CD4-positive, alpha-beta T cell treated with Interferon alpha-2 for 1 hour (primary cell): ENCODE measurements around the gene ZMYND11.
"Not testable (repeated sequence)": the region's sequence is repeated elsewhere in the genome, so short reads cannot be mapped to it uniquely, and the experiment has no call there.

Experiments used
- DNase-seq, 2 donors: peaks; one replicate each; pipeline ENCODE4 v3.0.0-alpha.2; 2020 to 2022

Gene ZMYND11

DNA sequence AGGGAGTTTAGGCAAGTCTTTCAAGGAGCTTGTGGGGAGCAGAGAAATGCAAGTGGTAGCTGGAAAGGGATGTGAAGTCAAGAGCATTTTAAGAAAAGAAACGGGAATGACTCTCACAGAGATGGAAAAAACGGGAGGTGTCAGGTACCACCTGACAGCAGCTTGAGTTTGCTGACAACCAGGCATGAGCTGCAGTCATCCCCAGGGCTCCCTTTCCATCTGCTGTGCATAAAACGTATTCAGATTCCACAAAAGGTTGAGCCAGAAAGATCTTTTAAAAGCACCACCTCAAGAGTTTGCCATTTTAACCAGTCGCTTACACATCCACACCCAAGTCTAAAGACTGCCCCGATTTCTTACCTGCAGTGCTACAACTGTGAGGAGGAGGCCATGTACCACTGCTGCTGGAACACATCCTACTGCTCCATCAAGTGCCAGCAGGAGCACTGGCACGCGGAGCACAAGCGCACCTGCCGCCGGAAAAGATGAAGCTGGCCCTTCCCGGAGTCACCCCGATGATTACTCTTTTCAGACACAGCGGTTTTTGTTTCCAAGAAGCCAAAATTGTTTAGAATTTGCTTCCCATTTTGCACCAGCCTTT is 116.8 kb downstream of the ZMYND11 start:
- no peak for DNase-seq

DNA sequence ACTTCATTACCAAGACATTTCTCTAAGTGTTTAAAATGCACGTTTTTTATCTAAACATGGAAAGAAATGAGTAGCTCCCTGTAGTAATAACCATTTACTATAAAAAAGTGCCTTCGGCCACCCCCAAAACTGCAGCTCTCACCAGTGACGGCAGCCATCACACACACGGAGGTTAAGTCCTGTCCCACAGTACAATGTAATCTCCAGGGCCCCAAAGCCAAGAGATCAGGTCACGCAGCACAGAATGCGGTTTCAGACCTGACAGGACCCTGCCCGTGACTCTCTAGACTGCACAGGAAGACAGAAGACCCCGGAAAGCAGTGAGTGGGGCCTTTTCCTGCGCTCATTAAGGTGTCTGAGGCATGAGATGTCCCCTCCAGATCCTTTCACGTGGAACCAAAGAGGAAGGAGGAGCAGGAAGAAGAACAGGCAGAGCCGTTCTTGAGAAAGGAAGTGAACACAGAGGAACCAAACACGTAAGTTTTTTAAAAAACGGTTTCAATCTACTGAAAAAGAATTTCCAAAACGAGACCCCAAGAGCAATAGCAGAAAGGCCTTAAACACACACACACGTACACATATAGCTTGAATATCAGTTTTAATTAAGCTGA is 125.7 kb downstream of the ZMYND11 start:
- no peak for DNase-seq

DNA sequence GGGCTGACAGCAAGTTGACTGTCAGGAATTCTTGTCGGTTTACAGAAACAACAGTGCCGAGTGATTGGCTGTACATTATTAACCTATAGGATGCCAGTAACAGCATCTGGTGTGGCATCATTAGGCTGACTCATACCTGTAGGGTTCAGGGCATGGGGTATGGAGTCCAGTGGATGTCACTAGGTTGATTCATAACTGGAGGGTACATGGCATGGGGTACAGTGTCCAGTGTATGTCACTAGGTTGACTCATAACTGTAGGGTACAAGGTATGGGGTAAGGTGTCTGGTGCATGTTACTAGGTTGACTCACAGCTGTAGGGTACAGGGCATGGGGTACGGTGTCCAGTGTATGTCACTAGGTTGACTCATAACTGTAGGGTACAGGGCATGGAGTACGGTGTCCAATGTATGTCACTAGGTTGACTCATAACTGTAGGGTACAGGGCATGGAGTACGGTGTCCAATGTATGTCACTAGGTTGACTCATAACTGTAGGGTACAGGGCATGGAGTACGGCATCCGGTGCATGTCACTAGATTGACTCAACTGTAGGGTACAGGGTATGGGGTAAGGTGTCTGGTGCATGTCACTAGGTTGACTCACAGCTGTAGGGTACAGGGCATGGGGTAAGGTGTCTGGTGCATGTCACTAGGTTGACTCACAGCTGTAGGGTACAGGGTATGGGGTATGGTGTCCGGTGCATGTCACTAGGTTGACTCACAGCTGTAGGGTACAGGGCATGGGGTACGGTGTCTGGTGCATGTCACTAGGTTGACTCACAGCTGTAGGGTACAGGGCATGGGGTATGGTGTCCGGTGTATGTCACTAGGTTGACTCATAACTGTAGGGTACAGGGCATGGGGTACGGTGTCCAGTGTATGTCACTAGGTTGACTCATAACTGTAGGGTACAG is 129.2 kb downstream of the ZMYND11 start:
- not testable (repeated sequence) for DNase-seq

DNA sequence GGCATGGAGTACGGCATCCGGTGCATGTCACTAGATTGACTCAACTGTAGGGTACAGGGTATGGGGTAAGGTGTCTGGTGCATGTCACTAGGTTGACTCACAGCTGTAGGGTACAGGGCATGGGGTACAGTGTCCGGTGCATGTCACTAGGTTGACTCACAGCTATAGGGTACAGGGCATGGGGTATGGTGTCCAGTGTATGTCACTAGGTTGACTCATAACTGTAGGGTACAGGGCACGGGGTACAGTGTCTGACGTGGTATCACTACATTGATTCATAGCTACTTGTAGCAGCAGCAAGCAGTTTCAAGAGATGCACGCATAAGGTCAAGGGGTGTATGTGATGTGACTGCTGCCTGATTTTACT is 129.8 kb downstream of the ZMYND11 start:
- DNase-seq = not testable (repeated sequence)

DNA sequence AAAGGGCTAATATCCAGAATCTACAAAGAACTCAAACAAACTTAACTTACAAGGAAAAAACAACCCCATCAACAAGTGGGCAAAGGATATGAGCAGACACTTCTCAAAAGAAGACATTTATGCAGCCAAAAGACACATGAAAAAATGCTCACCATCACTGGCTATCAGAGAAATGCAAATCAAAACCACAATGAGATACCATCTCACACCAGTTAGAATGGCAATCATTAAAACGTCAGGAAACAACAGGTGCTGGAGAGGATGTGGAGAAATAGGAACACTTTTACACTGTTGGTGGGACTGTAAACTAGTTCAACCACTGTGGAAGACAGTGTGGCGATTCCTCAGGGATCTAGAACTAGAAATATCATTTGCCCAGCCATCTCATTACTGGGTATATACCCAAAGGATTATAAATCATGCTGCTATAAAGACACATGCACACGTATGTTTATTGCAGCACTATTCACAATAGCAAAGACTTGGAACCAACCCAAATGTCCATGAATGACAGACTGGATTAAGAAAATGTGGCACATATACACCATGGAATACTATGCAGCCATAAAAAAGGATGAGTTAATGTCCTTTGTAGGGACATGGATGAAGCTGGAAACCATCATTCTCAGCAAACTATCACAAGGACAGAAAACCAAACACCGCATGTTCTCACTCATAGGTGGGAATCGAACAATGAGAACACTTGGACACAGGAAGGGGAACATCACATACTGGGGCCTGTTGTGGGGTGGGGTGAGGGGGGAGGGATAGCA is 130.7 kb downstream of the ZMYND11 start:
- not testable (repeated sequence) for DNase-seq

DNA sequence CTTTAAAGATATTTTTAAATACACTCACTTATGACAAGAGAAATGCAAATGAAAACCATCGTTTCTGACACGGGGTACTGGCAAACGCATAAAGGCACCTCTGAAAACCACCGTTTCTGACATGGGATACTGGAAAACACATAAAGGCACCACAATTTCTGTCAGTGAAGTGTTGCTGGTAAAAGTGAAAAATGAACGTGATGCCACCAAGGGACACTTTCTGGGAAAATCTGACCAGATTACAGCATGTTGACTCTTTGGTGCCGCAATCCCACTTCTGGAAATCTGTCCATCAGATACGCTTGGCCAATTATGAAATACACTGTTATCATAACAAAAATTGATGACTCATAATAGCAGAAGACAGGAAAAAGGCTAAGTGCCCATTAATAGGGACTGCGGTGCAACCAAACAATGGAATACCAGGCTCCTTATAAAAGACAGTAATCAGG is 131.7 kb downstream of the ZMYND11 start:
- DNase-seq = no peak

DNA sequence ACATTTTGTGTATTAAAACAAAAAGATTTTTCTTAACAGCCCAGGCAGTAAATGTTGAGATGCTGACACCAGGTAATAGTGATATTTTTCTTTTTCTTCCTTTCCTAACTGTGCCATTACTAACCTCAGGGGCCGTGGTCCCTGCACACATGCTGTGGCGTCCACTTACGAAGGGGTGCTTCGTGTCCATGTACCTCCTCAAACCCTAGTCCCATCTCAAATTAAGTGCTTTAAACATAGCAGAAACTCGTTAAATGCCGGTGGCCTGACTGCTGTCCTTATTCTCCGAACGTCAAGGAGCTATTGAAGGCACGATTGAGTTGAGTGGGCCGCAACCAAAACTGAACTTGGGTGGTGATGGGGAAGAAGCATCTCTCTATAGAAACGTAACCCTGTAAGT is 132.4 kb downstream of the ZMYND11 start:
- no peak for DNase-seq

DNA sequence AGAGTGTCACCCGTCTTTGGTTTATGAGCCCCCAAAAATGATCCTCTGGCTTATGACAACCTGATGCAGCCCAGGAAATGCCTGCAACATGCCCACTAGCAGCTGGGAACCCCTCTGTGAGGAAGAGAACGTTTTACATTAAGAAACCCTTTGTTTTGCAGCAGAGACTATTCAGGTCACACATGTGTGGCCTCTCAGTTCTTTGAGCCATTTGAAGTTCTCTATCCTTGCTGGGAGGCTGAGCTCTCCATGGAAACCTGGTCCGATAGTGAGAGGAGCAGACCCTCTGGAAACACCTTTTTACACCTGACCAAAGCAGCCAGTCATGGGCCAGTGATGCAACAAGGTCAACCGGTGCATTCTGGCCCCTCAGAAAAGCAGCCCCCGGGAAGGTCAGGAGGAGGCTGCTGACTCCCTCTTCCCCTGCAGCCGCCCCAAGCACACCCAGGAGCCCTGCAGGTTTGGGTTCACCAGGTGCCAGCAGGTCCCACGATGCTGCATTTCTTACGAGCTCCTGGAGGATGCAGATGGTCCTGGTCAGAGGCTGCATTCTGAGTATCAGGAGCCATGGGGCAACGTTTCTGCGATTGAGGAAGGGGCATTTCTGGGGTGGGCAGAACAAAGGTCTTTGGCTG is 134.3 kb downstream of the ZMYND11 start:
- no peak for DNase-seq

DNA sequence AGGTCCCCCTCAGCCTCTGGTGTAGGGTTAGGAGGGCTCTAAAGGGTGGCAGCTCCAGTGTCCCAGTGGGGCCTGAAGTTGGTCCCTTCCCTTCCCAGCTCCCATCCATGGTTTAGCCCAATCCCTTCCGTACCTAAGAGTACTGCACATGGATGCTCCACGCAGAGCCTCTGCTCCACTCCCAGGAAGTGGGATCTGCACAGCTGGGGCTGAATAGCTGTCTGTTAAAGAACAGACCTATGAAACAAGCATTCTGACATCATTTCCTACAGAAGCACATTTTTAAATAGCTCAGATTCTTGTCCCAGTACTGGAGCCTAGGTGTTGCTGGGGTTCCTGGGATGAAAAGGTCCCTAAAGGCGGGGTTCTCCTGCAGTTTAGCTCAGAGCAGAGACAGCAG is 135.9 kb downstream of the ZMYND11 start:
- DNase-seq = no peak

DNA sequence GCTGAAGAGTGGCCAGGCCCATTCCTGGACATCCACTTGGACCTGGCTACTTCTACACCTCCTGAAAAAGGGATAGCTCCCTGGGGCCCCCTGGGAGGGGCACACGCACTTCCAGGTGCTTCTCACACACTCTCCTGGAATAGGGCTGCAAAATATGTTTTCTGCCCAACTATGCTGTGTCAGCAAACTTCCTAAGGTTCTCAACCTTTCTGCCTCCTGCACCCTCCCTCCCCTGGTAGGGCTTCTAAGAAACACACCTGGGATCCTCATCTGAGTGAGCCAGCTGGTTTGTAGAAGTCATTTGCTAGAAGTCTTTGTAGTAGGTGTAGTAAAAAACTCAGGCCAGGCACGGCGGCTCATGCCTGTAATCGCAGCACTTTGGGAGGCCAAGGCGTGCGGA is 136.5 kb downstream of the ZMYND11 start:
- no peak for DNase-seq

DNA sequence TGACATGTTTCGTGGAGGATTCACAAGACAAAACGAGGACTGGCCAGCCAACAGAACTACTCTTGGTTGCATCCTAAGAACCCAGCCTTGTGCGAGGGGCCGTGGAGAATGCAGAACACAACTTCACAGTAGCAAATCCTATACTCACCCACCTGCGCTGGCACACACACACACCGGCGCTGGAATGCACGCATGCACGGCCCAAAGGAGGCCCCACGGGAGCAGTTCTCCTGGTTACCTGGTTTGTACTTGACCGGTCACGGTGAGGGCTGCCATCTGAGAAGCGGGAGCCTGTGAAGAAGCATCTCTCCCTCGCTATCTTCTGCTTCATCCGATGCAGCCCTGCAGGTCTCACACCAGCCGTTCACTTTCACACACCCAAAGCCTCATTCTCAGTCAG is 137.8 kb downstream of the ZMYND11 start:
- no peak for DNase-seq

DNA sequence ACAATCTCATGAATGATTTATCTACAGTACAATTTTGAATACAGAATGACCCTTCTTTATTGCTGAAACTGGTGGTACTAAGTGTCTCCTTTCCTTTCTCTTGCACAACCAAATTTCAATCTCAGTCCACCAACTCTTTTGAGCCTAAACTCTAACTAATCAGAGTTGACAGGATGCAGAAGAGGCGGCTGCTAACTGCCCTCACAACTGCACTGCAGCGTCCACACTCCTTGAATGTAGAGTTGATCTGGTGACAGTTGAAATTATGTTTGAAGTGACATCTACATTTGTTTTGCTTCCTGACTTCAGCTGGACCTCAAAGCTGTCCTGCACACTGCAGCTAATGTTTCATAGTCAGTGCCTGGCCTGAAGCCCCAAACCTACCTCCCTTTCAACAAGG is 139.6 kb downstream of the ZMYND11 start:
- no peak for DNase-seq

DNA sequence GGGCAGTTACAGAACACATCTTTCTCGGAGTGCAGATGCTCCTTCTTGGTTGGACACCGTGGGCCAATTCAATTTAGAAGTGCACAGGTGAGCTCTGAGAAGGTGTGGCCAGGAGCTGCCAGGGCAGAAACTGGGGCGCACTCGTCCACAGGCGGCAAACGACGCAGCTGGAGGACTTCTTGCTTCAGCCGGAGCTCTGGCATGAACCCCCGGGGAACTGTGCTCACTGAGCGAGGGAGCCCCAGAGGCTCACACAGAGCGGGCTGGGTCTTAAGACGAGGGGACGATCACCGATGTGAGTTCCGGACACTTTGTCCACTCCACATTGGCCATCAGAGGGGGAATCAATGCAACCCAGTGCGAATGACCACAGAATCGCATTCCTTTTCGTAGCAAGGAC is 140.4 kb downstream of the ZMYND11 start:
- no peak for DNase-seq

DNA sequence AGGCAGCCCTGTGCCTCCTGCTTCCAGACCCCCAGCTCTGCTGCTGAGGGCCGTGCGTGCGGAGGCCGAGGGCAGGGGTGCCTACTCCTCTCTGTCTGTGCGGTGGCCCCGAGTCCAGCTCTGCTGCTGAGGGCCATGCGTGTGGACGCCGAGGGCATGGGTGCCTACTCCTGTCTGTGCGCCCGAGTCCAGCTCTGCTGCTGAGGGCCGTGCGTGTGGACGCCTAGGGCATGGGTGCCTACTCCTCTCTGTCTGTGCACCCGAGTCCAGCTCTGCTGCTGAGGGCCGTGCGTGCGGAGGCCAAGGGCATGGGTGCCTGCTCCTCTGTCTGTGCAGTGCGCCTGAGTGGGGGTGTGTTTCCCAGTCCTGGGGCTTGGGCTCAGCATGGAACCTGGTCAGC is 142.7 kb downstream of the ZMYND11 start:
- no peak for DNase-seq

DNA sequence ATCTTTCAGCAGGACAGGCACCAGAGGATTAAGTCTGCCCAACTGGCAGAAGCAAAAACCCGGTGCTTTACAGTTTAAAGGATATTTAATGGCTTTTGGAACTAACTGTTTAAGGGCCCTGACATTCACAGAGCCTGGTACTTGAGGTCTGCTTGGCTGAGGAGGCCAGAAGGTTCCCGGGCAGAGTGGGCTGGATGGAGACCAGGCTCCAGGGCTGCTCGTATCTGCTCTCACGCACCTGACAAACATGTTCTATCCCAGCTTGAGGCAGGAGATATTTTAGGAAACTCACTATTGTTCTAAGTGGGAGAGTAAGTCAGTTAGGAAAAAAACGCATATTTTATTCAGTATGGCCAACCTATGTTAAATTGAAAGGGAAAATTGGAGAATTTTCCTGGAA is 143.5 kb downstream of the ZMYND11 start:
- no peak for DNase-seq

DNA sequence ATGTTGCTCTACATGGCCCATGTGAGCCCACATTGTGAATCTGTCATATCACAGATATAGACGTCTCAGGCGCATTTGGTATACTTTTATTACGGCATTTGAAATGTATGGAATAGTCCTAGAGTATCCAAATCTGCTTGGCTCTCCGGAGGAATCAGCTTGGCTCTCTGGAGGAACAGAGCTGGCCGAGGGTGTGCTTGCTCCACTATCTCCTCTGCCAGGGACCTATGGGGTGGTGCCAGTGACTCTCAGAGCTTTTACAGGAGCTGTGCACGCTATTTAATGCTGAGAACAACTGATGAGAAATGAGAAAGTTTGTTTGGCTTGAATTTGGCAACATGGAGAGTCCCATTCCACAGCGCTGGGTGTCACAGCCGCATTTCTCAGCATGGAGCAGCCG is 144.0 kb downstream of the ZMYND11 start:
- DNase-seq = no peak

DNA sequence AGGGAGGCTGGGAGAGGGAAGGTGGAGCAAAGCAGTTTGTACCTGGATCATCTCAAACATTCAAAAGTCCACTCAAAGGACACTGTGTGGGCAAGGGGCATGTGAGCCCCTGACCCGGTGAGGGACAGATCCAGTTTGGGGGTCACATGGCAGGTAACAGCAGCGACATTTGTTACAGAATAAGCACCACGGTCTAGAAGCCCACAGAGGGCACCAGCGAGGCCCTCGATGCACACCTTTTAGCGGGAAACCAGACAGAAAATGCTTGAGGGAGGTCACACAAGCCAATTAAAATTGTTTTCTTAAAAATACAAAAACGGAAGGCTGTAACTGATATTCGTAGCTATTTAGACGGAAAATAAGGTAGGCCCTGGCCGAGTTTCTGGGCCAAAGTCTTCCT is 144.4 kb downstream of the ZMYND11 start:
- no peak for DNase-seq

DNA sequence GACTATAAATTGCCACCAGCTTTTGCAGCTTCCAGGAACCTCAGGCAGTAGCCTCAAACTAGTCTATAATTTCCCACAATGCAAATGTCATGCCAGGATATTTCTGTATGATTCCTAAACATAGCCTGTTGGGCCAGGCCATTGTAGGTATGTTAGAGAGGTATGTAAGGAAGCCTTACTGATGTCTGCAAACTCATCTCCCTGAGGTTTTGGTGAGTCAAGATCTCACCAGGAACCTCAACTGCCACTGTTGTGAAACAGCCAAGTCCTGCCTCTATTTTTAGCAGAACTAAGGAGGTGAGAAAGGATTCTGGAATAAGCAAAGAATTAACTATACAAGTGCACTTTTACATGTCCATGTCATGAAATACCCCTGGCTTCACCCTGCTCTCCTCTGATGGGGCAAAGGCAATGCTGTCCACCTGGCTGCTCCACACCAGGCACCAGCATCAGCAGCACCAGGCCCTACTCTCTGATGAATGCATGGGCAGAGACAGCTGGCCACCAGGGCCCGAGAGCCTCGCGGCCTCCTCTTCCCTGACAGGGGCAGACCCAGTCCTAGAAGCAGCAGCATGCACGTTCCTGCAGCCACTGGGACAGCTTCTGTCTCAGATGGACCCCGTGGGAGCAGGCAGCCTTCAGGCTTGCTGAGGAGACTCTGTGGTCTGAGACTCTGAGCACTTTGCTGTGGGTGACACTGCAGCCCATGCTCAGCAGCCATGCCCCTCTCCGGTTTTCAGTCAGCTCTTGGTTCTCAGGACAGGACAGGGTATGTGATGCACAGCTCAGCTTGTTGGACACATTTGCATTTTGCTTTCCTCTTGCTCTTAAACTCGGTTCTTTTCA is 147.3 kb downstream of the ZMYND11 start:
- no peak for DNase-seq

DNA sequence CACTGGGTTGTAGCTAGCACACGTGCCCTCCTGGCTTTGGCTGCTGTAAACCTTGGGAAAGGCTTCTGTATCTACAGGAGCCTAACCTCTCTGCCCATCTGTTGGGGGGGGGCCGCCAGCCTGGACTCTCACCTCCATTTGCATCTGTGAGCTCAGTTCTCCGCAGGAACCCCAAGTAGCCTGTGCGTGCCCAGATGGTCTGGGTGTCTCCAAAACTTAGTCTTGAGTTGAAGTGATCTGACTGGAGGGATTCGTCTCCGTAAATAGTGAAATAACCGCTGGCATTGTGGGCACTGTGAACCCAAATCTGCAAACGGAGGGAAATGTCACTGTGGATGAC is 147.9 kb downstream of the ZMYND11 start:
- no peak for DNase-seq

DNA sequence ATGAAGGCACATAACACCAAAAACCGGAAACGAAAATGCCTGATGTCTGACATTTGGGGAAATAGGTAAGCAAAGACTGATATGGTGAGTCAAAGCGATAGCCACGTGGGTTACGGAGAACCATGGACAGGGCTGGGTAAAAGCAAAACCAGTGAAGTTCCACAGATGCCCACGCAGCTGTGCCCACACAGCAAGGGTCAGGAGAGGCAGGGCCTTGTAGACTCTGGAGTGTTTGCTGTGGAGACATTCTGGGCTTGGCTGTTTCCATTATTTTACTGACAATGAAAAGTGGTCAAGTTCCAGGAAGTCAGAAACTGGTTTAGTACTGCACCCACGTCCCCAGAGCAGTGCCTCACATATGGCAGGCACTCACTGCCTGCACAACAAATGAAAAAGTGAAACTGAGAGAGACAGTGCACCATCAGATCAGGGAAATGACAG is 148.7 kb downstream of the ZMYND11 start:
- peak in 1 of 2 donors; percentile 23 for DNase-seq

DNA sequence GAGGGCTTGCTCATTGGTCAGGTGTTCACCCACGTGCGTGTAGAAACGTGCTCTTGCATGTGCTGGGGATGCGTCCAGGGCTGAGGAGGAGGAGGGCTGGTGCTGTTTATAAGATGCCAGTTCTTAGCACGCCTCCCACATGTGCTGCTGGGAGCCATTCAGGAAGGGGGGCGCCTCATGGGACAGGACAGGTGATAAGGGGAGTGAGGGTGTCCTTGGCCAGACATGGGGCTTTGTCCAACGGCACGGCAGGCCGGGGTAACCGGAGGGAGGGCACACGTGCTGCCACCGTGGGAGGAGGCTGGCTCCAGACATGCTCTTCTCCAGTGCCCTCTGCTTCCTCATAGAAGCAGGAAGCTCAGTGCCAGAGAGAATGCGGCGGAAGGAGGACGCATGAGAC is 150.0 kb downstream of the ZMYND11 start:
- DNase-seq = no peak
